Glutamatergic neuron (in vitro differentiated cells): ENCODE results near the gene OR52K1. TPM values are rescaled to one million over a fixed set of nuclear protein-coding genes. Genes with fewer than 3 reads are reported as not detected.
"Not testable (repeated sequence)": the region's sequence is repeated elsewhere in the genome, so short reads cannot be mapped to it uniquely, and the experiment has no call there.

Experiments
- DNase-seq: peaks from one replicate; pipeline ENCODE4 v3.0.0; 2022
- H3K27ac Mint-ChIP-seq: one replicate; pipeline ENCODE4 v1.8.0; 2020; ENCODE audit warnings: mild to moderate bottlenecking, mixed read lengths, inconsistent platforms; ENCODE audit not compliant: unreplicated experiment
- H3K27me3 Mint-ChIP-seq: one replicate; pipeline ENCODE4 v1.8.0; 2020; ENCODE audit warnings: mild to moderate bottlenecking, moderate library complexity, mixed read lengths, inconsistent platforms; ENCODE audit not compliant: unreplicated experiment
- H3K36me3 Mint-ChIP-seq: one replicate; pipeline ENCODE4 v1.8.0; 2020; ENCODE audit warnings: mild to moderate bottlenecking, mixed read lengths, inconsistent platforms; ENCODE audit not compliant: unreplicated experiment
- H3K4me1 Mint-ChIP-seq: one replicate; pipeline ENCODE4 v1.8.0; 2020; ENCODE audit warnings: mild to moderate bottlenecking, low read depth, mixed read lengths, inconsistent platforms; ENCODE audit not compliant: unreplicated experiment
- H3K4me3 Mint-ChIP-seq: one replicate; pipeline ENCODE4 v1.8.0; 2020; ENCODE audit warnings: mild to moderate bottlenecking, mixed read lengths, inconsistent platforms; ENCODE audit not compliant: unreplicated experiment
- H3K9me3 Mint-ChIP-seq: one replicate; pipeline ENCODE4 v1.8.0; 2020; ENCODE audit warnings: mild to moderate bottlenecking, moderate library complexity, mixed read lengths, inconsistent platforms; ENCODE audit not compliant: unreplicated experiment
- total RNA-seq: library from RNA; stranded (reverse); fragmentation: NEBNext Ultra II Directional; extraction: Animal tissue kit (Norgen Biotek cat#: 25700); gene quantifications from one replicate; pipeline ENCODE4 v1.2.1, GENCODE V29; 2021; ENCODE audit not compliant: unreplicated experiment
- TF ChIP-seq, protein P1 (sequence below): fragments of 200-600 bp; sonication (generic); IDR thresholded peaks from one replicate; pipeline ENCODE4 v1.5.0; 2021; ENCODE audit not compliant: partially characterized antibody, unreplicated experiment

The OR52K1 gene
- total RNA-seq, 1 donor from 2014 or later, result not detected

DNA sequence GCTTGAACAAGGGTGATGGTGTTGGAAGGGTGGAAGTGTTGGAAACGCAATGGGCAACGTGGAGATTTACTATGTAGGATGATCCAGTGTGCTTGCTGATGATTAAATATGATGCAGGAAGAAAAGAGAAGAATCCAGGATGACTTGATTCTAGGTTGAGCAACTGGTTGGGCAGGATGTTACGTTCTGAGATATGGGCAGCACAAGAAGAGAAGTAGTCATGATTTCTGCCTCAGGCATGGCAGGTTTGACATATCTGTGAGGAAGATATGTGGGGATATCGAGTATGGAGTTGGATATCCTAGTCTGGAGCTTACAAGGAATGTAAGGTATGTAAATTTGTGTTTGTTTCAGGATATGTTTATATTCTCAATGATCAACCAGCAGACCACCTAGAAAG lies 1.9 kb downstream of the OR52K1 start:
- H3K27ac Mint-ChIP-seq, result no peak overlapping the region
- no peak for DNase-seq
- no peaks in the 10 kb centered on the region for H3K36me3 Mint-ChIP-seq
- no peaks in the 10 kb centered on the region for H3K27me3 Mint-ChIP-seq
- H3K9me3 Mint-ChIP-seq, result no peaks in the 10 kb centered on the region
- TF ChIP-seq, protein P1, sequence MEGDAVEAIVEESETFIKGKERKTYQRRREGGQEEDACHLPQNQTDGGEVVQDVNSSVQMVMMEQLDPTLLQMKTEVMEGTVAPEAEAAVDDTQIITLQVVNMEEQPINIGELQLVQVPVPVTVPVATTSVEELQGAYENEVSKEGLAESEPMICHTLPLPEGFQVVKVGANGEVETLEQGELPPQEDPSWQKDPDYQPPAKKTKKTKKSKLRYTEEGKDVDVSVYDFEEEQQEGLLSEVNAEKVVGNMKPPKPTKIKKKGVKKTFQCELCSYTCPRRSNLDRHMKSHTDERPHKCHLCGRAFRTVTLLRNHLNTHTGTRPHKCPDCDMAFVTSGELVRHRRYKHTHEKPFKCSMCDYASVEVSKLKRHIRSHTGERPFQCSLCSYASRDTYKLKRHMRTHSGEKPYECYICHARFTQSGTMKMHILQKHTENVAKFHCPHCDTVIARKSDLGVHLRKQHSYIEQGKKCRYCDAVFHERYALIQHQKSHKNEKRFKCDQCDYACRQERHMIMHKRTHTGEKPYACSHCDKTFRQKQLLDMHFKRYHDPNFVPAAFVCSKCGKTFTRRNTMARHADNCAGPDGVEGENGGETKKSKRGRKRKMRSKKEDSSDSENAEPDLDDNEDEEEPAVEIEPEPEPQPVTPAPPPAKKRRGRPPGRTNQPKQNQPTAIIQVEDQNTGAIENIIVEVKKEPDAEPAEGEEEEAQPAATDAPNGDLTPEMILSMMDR, result no peak
- no peaks in the 10 kb centered on the region for H3K4me1 Mint-ChIP-seq
- H3K4me3 Mint-ChIP-seq, result no peak overlapping the region

DNA sequence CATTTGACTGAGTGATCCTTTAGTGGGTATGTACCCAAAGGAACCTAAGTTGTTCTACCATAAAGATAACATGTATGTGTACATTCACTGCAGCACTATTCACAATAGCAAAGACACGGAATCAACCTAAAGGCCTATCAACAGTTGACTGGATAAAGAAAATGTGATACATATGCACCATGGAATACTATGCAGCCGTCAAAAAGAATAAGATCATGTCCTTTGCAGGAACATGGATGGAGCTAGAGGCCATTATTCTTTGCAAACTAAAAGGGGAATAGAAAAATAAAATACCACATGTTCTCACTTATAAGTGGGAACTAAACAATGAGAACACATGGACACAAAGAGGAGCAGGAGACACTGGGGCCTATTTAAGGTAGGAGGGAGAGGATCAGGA lies 9.0 kb downstream of the OR52K1 start:
- H3K9me3 Mint-ChIP-seq, H3K36me3 Mint-ChIP-seq, H3K27ac Mint-ChIP-seq, H3K27me3 Mint-ChIP-seq, DNase-seq, H3K4me3 Mint-ChIP-seq, H3K4me1 Mint-ChIP-seq: not testable (repeated sequence)

GRCh38 chr11:4491878-4492606 lies 9.6 kb downstream of the OR52K1 start:
- no peaks in the 10 kb centered on the region for H3K4me1 Mint-ChIP-seq
- no peak overlapping the region for H3K27ac Mint-ChIP-seq
- TF ChIP-seq, protein P1, result no peak
- H3K27me3 Mint-ChIP-seq, result no peaks in the 10 kb centered on the region
- H3K4me3 Mint-ChIP-seq, result no peak overlapping the region
- no peaks in the 10 kb centered on the region for H3K36me3 Mint-ChIP-seq
- H3K9me3 Mint-ChIP-seq, result no peaks in the 10 kb centered on the region
- no peak for DNase-seq

DNA sequence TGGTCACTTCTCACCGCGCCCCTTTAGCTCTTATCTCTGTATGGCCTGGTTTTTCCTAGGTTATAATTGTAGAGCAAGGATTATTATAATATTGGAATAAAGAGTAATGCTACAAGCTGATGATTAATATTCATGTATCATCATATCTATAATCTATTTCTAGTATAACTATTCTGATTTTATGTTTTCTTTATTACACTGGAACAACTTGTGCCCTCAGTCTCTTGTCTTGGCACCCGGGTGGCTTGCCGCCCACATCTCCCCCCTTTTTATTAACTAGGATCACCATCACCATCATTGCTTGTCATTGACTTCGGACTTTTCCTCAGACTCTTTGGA lies 11.0 kb downstream of the OR52K1 start:
- Mint-ChIP-seq H3K27ac (no peak overlapping the region), H3K36me3 (no peaks in the 10 kb centered on the region), H3K9me3 (no peaks in the 10 kb centered on the region), H3K27me3 (no peaks in the 10 kb centered on the region), H3K4me3 (no peak overlapping the region), H3K4me1 (no peaks in the 10 kb centered on the region)
- no peak for DNase-seq
- TF ChIP-seq, protein P1, result peak; percentile 16

GRCh38 chr11:4495487-4495886 lies 13.0 kb downstream of the OR52K1 start:
- Mint-ChIP-seq H3K27ac (no peak overlapping the region), H3K4me1 (no peaks in the 10 kb centered on the region), H3K9me3 (no peaks in the 10 kb centered on the region), H3K27me3 (no peaks in the 10 kb centered on the region), H3K36me3 (no peaks in the 10 kb centered on the region), H3K4me3 (no peak overlapping the region)
- DNase-seq, result no peak
- TF ChIP-seq, protein P1, result no peak
